SK-N-SH (cell line): ENCODE measurements around the gene EPHB2. TPM values are rescaled to one million over a fixed set of nuclear protein-coding genes. Genes with fewer than 3 reads are reported as not detected.

Experiments
- CTCF ChIA-PET: fragments of 300-600, 350-600 bp; formaldehyde crosslinking; extraction: SDS; loops from one replicate; lab custom pipeline; 2021; lab: Yijun Ruan, JAX
- POLR2A ChIA-PET: fragments of 350-600 bp; sonication (Branson Sonifier 250); formaldehyde crosslinking; extraction: SDS; loops from one replicate; lab custom pipeline; 2020; ENCODE audit warnings: antibody characterized with exemption, inconsistent platforms; lab: Yijun Ruan, JAX
- DNase-seq: peaks from one replicate; pipeline ENCODE4 v3.0.0; 2012
- H2AFZ ChIP-seq: fragments of 200-600 bp; sonication (generic); 2 replicates; pipeline ENCODE4 v1.8.1; 2016; ENCODE audit warnings: antibody characterized with exemption, mild to moderate bottlenecking, low read depth
- H3F3A ChIP-seq: fragments of 200-600 bp; sonication (generic); replicated peaks from 2 replicates; pipeline ENCODE3; 2016; ENCODE audit warnings: antibody characterized with exemption, mild to moderate bottlenecking; ENCODE audit not compliant: insufficient read depth
- H3K27ac ChIP-seq, 2 experiments: fragments of 200-500 bp in 1 of 2; fragments of 200-600 bp in 1 of 2; sonication (Bioruptor generic) in 1 of 2; sonication (generic), shearing (Covaris generic) in 1 of 2; 2 replicates each; pipeline versions ENCODE4 v1.5.1 to v1.6.1; 2014 to 2016; ENCODE audit warnings: low read depth in 2 of 2, inconsistent platforms in 1 of 2, low read length in 1 of 2, mild to moderate bottlenecking in 1 of 2, mixed read lengths in 1 of 2
- H3K27me3 ChIP-seq: fragments of 200-600 bp; sonication (generic), shearing (Covaris generic); 2 replicates; pipeline ENCODE4 v1.6.1; 2016; ENCODE audit warnings: mixed run types; ENCODE audit not compliant: insufficient read depth
- H3K36me3 ChIP-seq, 2 experiments: fragments of 200-500 bp in 1 of 2; fragments of 200-600 bp in 1 of 2; sonication (Bioruptor generic) in 1 of 2; sonication (generic) in 1 of 2; replicated peaks in 1 of 2; 2 replicates each; pipeline versions ENCODE3 to v1.5.1; 2014 to 2016; ENCODE audit warnings: low read length in 1 of 2, mild to moderate bottlenecking in 1 of 2; ENCODE audit not compliant: insufficient read depth in 2 of 2, control insufficient read depth in 1 of 2
- H3K4me1 ChIP-seq, 2 experiments: fragments of 200-500 bp in 1 of 2; fragments of 200-600 bp in 1 of 2; sonication (Bioruptor generic) in 1 of 2; sonication (generic), shearing (Covaris generic) in 1 of 2; 2 replicates each; pipeline versions ENCODE4 v1.5.1 to v1.6.1; 2014 to 2016; ENCODE audit warnings: low read depth in 1 of 2, low read length in 1 of 2, mixed run types in 1 of 2; ENCODE audit not compliant: insufficient read depth in 2 of 2, control insufficient read depth in 1 of 2
- H3K4me2 ChIP-seq: fragments of 200-600 bp; sonication (generic), shearing (Covaris generic); 2 replicates; pipeline ENCODE4 v1.6.1; 2017; ENCODE audit warnings: mixed run types
- H3K4me3 ChIP-seq, 2 experiments: fragments of 200-500 bp in 1 of 2; fragments of 200-600 bp in 1 of 2; sonication (Bioruptor generic) in 1 of 2; sonication (generic), shearing (Covaris generic) in 1 of 2; 2 replicates each; pipeline versions ENCODE4 v1.5.1 to v1.8.1; 2014 to 2016; ENCODE audit warnings: low read depth in 2 of 2, inconsistent platforms in 1 of 2, low read length in 1 of 2, mild to moderate bottlenecking in 1 of 2, mixed read lengths in 1 of 2, moderate library complexity in 1 of 2
- H3K79me2 ChIP-seq: fragments of 200-600 bp; sonication (generic); 2 replicates; pipeline ENCODE4 v1.8.1; 2017; ENCODE audit warnings: mild to moderate bottlenecking; ENCODE audit not compliant: insufficient read depth
- H3K9ac ChIP-seq: fragments of 200-600 bp; sonication (generic); 2 replicates; pipeline ENCODE4 v1.6.1; 2017; ENCODE audit warnings: mixed run types
- H3K9me2 ChIP-seq: fragments of 200-600 bp; sonication (generic); 2 replicates; pipeline ENCODE4 v1.6.1; 2017; ENCODE audit warnings: mixed run types
- H3K9me3 ChIP-seq: fragments of 200-600 bp; sonication (generic); 2 replicates; pipeline ENCODE4 v1.6.1; 2017; ENCODE audit warnings: mixed run types, mild to moderate bottlenecking, moderate library complexity
- H4K20me1 ChIP-seq: fragments of 200-600 bp; sonication (generic); 2 replicates; pipeline ENCODE4 v1.6.1; 2017; ENCODE audit warnings: mild to moderate bottlenecking, mixed run types; ENCODE audit not compliant: insufficient read depth
- CHD2 ChIP-seq: fragments of 150-350 bp; IDR thresholded peaks from 2 replicates; pipeline ENCODE4 v1.6.1; 2018; ENCODE audit warnings: low read length; ENCODE audit not compliant: partially characterized antibody
- FOSL2 ChIP-seq: IDR thresholded peaks from 2 replicates; pipeline ENCODE4 v1.4.0; 2012; ENCODE audit warnings: low read depth, mild to moderate bottlenecking, moderate library complexity, borderline replicate concordance
- FOXJ3 ChIP-seq: sonication (generic); formaldehyde crosslinking; IDR thresholded peaks from 2 replicates; pipeline ENCODE4 v1.5.1; 2020; ENCODE audit warnings: mild to moderate bottlenecking, missing genetic modification reagents
- GABPA ChIP-seq: IDR thresholded peaks from 2 replicates; pipeline ENCODE4 v1.4.0; 2012; ENCODE audit warnings: low read depth, mild to moderate bottlenecking
- GATA2 ChIP-seq: sonication (generic); formaldehyde crosslinking; IDR thresholded peaks from 2 replicates; pipeline ENCODE4 v1.5.0; 2020; ENCODE audit warnings: mild to moderate bottlenecking, missing genetic modification reagents
- MEF2A ChIP-seq: IDR thresholded peaks from 2 replicates; pipeline ENCODE4 v1.4.0; 2012; ENCODE audit warnings: low read depth, borderline replicate concordance
- MXI1 ChIP-seq: IDR thresholded peaks from 2 replicates; pipeline ENCODE4 v1.6.1; 2012; ENCODE audit warnings: mild to moderate bottlenecking, low read depth, low read length, improper control_type of control experiment
- NFIC ChIP-seq: IDR thresholded peaks from 2 replicates; pipeline ENCODE4 v1.4.0; 2012; ENCODE audit warnings: borderline replicate concordance
- NRF1 ChIP-seq: IDR thresholded peaks from 2 replicates; pipeline ENCODE4 v1.6.1; 2012; ENCODE audit warnings: low read depth, mild to moderate bottlenecking, low read length
- RFX5 ChIP-seq: IDR thresholded peaks from 2 replicates; pipeline ENCODE4 v1.6.1; 2012; ENCODE audit warnings: mild to moderate bottlenecking, improper control_type of control experiment, low read length
- RXRA ChIP-seq: IDR thresholded peaks from 2 replicates; pipeline ENCODE4 v1.4.0; 2012; ENCODE audit warnings: low read depth, mild to moderate bottlenecking, borderline replicate concordance
- SIN3A ChIP-seq: IDR thresholded peaks from 2 replicates; pipeline ENCODE4 v1.6.1; 2012; ENCODE audit warnings: low read depth, mild to moderate bottlenecking, low read length, moderate library complexity, borderline replicate concordance
- TAF1 ChIP-seq: IDR thresholded peaks from 2 replicates; pipeline ENCODE4 v1.6.1; 2012; ENCODE audit warnings: low read depth, mild to moderate bottlenecking, low read length, moderate library complexity, borderline replicate concordance
- TCF12 ChIP-seq: IDR thresholded peaks from 2 replicates; pipeline ENCODE4 v1.4.0; 2012
- TEAD4 ChIP-seq: IDR thresholded peaks from 2 replicates; pipeline ENCODE4 v1.4.0; 2012; ENCODE audit warnings: mild to moderate bottlenecking, borderline replicate concordance; ENCODE audit not compliant: insufficient read depth
- WGBS: methylation state at CpG from one replicate; pipeline ENCODE4 v1.1.6; 2017; ENCODE audit warnings: low lambda C conversion rate; 5-methylcytosine and 5-hydroxymethylcytosine counted together
- polyA plus RNA-seq, 3 experiments: library from polyadenylated mRNA; depleted of rRNA; stranded (reverse); fragments of >200 nt; gene quantifications; 2 replicates each; pipeline ENCODE4 v1.2.3, GENCODE V29; 2012
- TF ChIP-seq, protein P1 (sequence below): fragments of 150-350 bp; IDR thresholded peaks from 2 replicates; pipeline ENCODE4 v1.6.1; 2016; ENCODE audit warnings: mild to moderate bottlenecking, low read depth, low read length
- TF ChIP-seq, protein P2 (sequence below): fragments of 150-350 bp; IDR thresholded peaks from 2 replicates; pipeline ENCODE4 v1.6.1; 2017; ENCODE audit warnings: antibody characterized with exemption, low read length, low read depth, borderline replicate concordance
- TF ChIP-seq, protein P3 (sequence below): IDR thresholded peaks from 2 replicates; pipeline ENCODE4; 2012
- TF ChIP-seq, protein P4 (sequence below): fragments of 200-600 bp; sonication (generic); IDR thresholded peaks from 2 replicates; pipeline ENCODE4 v1.6.1; 2017; ENCODE audit warnings: antibody characterized with exemption, mild to moderate bottlenecking, moderate library complexity
- TF ChIP-seq, protein P5 (sequence below): IDR thresholded peaks from 2 replicates; pipeline ENCODE4 v1.4.0; 2012; ENCODE audit warnings: low read depth

The EPHB2 gene
- polyA plus RNA-seq, 1 of the 3 experiments (the other 2 are of a cell fraction), result 25.2 TPM

DNA sequence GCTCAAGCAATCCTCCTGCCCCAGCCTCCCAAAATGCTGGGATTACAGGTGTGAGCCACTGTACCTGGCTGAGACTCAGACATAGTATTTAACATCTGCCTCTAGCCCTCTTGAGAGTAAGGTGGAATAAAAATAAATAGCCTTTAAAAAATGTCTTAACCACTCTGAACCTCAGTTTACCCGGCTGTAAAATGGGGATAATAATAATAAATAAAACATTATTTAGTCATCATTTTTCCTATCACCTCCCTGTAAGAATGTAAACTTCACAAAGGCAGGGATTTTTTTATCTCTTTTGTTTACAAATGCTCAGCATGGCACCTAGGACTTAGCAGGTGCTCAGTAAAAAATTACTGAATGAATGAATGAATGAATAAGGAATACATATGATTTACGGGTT lies 17.2 kb downstream of the EPHB2 start:
- Histone ChIP-seq H4K20me1 (peaks cover 49% of the 10 kb centered on the region), H3K27ac (no peak overlapping the region), H3K4me1 (peaks cover 0 to 4% of the 10 kb centered on the region in 2 experiments; a peak in 1 of 4 replicates), H3K79me2 (peaks cover 88% of the 10 kb centered on the region), H3K4me2 (no peak overlapping the region), H3K9me3 (no peaks in the 10 kb centered on the region), H3K36me3 (no peaks in the 10 kb centered on the region), H3K9ac (no peak overlapping the region), H3K27me3 (no peaks in the 10 kb centered on the region), H2AFZ (no peak overlapping the region), H3F3A (no peaks in the 10 kb centered on the region), H3K9me2 (no peaks in the 10 kb centered on the region), H3K4me3 (no peak overlapping the region)
- POLR2A ChIA-PET, result no interaction called here
- TF ChIP-seq, protein P1, sequence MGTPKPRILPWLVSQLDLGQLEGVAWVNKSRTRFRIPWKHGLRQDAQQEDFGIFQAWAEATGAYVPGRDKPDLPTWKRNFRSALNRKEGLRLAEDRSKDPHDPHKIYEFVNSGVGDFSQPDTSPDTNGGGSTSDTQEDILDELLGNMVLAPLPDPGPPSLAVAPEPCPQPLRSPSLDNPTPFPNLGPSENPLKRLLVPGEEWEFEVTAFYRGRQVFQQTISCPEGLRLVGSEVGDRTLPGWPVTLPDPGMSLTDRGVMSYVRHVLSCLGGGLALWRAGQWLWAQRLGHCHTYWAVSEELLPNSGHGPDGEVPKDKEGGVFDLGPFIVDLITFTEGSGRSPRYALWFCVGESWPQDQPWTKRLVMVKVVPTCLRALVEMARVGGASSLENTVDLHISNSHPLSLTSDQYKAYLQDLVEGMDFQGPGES, result no peak
- TF ChIP-seq TEAD4 (no peak), FOSL2 (no peak), FOXJ3 (CRISPR knock-in tag) (no peak), GABPA (no peak), RXRA (no peak), NRF1 (no peak)
- TF ChIP-seq, protein P2, sequence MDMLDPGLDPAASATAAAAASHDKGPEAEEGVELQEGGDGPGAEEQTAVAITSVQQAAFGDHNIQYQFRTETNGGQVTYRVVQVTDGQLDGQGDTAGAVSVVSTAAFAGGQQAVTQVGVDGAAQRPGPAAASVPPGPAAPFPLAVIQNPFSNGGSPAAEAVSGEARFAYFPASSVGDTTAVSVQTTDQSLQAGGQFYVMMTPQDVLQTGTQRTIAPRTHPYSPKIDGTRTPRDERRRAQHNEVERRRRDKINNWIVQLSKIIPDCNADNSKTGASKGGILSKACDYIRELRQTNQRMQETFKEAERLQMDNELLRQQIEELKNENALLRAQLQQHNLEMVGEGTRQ, result no peak
- TF ChIP-seq, protein P3, sequence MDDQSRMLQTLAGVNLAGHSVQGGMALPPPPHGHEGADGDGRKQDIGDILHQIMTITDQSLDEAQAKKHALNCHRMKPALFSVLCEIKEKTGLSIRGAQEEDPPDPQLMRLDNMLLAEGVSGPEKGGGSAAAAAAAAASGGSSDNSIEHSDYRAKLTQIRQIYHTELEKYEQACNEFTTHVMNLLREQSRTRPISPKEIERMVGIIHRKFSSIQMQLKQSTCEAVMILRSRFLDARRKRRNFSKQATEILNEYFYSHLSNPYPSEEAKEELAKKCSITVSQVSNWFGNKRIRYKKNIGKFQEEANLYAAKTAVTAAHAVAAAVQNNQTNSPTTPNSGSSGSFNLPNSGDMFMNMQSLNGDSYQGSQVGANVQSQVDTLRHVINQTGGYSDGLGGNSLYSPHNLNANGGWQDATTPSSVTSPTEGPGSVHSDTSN, result no peak
- 70% methylated on average over 2 of the region's 2 CpGs for WGBS
- CTCF ChIA-PET, result no interaction called here
- DNase-seq, result no peak

DNA sequence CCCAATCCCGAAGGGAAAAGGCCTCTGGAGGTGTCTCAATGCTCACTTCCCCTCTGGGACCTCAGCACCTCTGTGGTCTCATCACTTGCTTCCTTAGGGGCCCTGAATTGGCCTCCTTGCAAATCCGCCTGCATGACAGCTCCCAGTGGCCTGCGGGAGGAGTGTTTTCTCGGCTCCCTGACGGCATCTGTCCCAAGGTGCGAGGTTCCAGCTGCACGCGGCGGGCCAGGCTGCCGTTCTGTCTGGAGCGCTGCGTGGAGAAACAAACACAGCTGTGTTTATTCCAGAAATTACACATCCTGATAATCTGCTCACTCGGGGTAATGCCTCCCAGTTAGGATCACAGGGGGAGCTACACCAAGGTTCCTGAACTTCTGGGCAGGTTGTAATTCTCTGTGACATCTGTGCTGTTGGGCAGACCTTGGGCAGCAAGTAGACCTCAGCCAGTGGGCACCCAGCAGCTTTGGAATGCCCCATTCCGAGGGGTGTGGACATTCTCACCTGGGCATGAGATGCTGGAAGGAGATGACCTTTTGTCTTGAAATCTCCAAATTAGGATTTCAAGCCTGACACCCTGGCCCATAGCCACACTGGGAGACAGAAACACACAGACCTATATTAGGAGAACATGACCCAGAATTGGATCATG lies 18.2 kb downstream of the EPHB2 start:
- WGBS, result 91% methylated on average over 6 of the region's 14 CpGs
- peaks cover 0 to 4% of the 10 kb centered on the region in 2 experiments; a peak in 1 of 4 replicates for H3K4me1 ChIP-seq
- no peak overlapping the region for H3K9ac ChIP-seq
- H3K27me3 ChIP-seq, result no peaks in the 10 kb centered on the region
- no peak overlapping the region for H3K27ac ChIP-seq
- H3K79me2 ChIP-seq, result peaks cover 88% of the 10 kb centered on the region
- ChIA-PET POLR2A (no interaction called here), CTCF (interaction anchor here (0.7 to 1.7 kb wide), 4 partner anchors 10 to 81 kb away, joined by 3 to 4 read pairs (median 4); no protein-coding TSS in a partner anchor)
- H3F3A ChIP-seq, result no peaks in the 10 kb centered on the region
- no peak overlapping the region for H2AFZ ChIP-seq
- DNase-seq, result no peak
- H3K36me3 ChIP-seq, result no peaks in the 10 kb centered on the region
- no peak overlapping the region for H3K4me3 ChIP-seq
- no peak overlapping the region for H3K4me2 ChIP-seq
- no peaks in the 10 kb centered on the region for H3K9me3 ChIP-seq
- H3K9me2 ChIP-seq, result no peaks in the 10 kb centered on the region
- peaks cover 45% of the 10 kb centered on the region for H4K20me1 ChIP-seq
- TF ChIP-seq FOXJ3 (CRISPR knock-in tag) (no peak), TAF1 (no peak), MEF2A (no peak), CHD2 (no peak), NFIC (no peak), SIN3A (no peak), RFX5 (no peak), MXI1 (no peak), GATA2 (CRISPR knock-in tag) (no peak), TCF12 (no peak), TEAD4 (no peak)
- TF ChIP-seq, protein P4, sequence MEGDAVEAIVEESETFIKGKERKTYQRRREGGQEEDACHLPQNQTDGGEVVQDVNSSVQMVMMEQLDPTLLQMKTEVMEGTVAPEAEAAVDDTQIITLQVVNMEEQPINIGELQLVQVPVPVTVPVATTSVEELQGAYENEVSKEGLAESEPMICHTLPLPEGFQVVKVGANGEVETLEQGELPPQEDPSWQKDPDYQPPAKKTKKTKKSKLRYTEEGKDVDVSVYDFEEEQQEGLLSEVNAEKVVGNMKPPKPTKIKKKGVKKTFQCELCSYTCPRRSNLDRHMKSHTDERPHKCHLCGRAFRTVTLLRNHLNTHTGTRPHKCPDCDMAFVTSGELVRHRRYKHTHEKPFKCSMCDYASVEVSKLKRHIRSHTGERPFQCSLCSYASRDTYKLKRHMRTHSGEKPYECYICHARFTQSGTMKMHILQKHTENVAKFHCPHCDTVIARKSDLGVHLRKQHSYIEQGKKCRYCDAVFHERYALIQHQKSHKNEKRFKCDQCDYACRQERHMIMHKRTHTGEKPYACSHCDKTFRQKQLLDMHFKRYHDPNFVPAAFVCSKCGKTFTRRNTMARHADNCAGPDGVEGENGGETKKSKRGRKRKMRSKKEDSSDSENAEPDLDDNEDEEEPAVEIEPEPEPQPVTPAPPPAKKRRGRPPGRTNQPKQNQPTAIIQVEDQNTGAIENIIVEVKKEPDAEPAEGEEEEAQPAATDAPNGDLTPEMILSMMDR, result no peak
- TF ChIP-seq, protein P5, sequence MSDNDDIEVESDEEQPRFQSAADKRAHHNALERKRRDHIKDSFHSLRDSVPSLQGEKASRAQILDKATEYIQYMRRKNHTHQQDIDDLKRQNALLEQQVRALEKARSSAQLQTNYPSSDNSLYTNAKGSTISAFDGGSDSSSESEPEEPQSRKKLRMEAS, result no peak
